Tibial nerve (tissue), 4 donors: ENCODE data around the gene C6orf15. TPM values are rescaled to one million over a fixed set of nuclear protein-coding genes. Genes with fewer than 3 reads are reported as not detected.

ENCODE experiments used
- DNase-seq, 2 donors: peaks; one replicate each; pipeline ENCODE4 v3.0.0-alpha.2; 2019; ENCODE audit warnings: low spot score in 2 of 2
- H3K27ac ChIP-seq, 4 donors: fragments of 200-600 bp; sonication (generic) in 3 of 4; one replicate each; pipeline ENCODE4 v1.5.1; 2017 to 2019; ENCODE audit warnings: mild to moderate bottlenecking in 1 of 4
- H3K27me3 ChIP-seq, 2 donors: fragments of 200-600 bp; sonication (generic) in 1 of 2; one replicate each; pipeline versions ENCODE4 v1.5.1 to v1.6.0; 2017 to 2019
- H3K36me3 ChIP-seq, 3 donors: fragments of 200-600 bp; sonication (generic); one replicate each; pipeline ENCODE4 v1.5.1; 2018 to 2019
- H3K4me1 ChIP-seq, 4 donors: fragments of 200-600 bp; sonication (generic) in 3 of 4; one replicate each; pipeline ENCODE4 v1.5.1; 2017 to 2019
- H3K4me3 ChIP-seq, 4 donors: fragments of 200-600 bp; sonication (generic) in 3 of 4; one replicate each; pipeline ENCODE4 v1.5.1; 2017 to 2019; ENCODE audit warnings: mild to moderate bottlenecking in 1 of 4, moderate library complexity in 1 of 4
- H3K9me3 ChIP-seq, 4 donors: fragments of 200-600 bp; sonication (generic) in 3 of 4; one replicate each; pipeline ENCODE4 v1.5.1; 2017 to 2019
- EP300 ChIP-seq, 2 donors: sonication (generic); formaldehyde crosslinking; IDR thresholded peaks; one replicate each; pipeline ENCODE4 v1.6.1; 2017; ENCODE audit warnings: antibody characterized with exemption in 2 of 2, mild to moderate bottlenecking in 1 of 2
- POLR2A ChIP-seq, 2 donors: fragments of 450-650 bp; IDR thresholded peaks; one replicate each; pipeline ENCODE4 v1.6.1; 2017; ENCODE audit warnings: antibody characterized with exemption in 2 of 2, mild to moderate bottlenecking in 2 of 2, moderate library complexity in 2 of 2
- WGBS, 2 donors: methylation state at CpG; one replicate each; pipeline ENCODE4 v1.1.5; 2018; 5-methylcytosine and 5-hydroxymethylcytosine counted together
- total RNA-seq, 4 donors: library from RNA; depleted of rRNA; stranded (reverse); fragments of >200 nt; gene quantifications; one replicate each; pipeline ENCODE4 v1.1.0, GENCODE V29; 2016
- TF ChIP-seq, protein P1 (sequence below), 5 experiments: fragments of 200-600 bp in 3 of 5; fragments of 450-650 bp in 2 of 5; sonication (generic) in 3 of 5; IDR thresholded peaks; one replicate each; pipeline ENCODE4 v1.5.1; 2016 to 2019; ENCODE audit warnings: antibody characterized with exemption in 5 of 5, mild to moderate bottlenecking in 3 of 5, moderate library complexity in 2 of 5

C6orf15 gene
- total RNA-seq, 4 donors from 2014 or later = not detected

DNA sequence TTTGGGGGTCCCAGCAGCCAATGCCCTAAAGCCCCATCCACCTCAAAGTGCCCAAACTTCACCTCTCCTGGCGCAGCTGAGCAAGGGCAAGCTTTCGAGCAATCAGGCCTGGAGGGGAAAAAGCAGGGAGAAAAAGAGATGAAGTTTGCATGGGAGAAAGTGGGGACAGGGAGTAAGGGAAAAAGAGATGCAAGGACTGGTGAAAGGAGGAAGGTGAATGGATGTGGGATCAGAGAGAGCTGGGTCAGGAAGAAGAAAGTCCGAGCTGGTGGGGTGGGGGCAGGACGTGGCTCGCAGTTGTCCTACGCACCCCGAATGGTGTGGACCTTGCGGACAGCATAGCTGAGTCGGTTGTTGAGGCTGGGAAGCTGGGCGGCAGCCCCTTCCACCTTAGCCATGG lies 33.0 kb upstream of the C6orf15 start:
- Histone ChIP-seq H3K27me3 (no peaks in the 10 kb centered on the region), H3K4me3 (no peak overlapping the region), H3K9me3 (no peaks in the 10 kb centered on the region), H3K4me1 (peaks cover 0 to 14% (median 0%) of the 10 kb centered on the region in 4 donors), H3K27ac (peak overlapping the region in 1 of 4 donors; percentile 37), H3K36me3 (peaks cover 0 to 70% (median 0%) of the 10 kb centered on the region in 3 donors)
- no peak for DNase-seq
- TF ChIP-seq EP300 (IDR thresholded peaks at IDR 0.05) (no peak), POLR2A (IDR thresholded peaks at IDR 0.05) (no peak)
- TF ChIP-seq, protein P1, sequence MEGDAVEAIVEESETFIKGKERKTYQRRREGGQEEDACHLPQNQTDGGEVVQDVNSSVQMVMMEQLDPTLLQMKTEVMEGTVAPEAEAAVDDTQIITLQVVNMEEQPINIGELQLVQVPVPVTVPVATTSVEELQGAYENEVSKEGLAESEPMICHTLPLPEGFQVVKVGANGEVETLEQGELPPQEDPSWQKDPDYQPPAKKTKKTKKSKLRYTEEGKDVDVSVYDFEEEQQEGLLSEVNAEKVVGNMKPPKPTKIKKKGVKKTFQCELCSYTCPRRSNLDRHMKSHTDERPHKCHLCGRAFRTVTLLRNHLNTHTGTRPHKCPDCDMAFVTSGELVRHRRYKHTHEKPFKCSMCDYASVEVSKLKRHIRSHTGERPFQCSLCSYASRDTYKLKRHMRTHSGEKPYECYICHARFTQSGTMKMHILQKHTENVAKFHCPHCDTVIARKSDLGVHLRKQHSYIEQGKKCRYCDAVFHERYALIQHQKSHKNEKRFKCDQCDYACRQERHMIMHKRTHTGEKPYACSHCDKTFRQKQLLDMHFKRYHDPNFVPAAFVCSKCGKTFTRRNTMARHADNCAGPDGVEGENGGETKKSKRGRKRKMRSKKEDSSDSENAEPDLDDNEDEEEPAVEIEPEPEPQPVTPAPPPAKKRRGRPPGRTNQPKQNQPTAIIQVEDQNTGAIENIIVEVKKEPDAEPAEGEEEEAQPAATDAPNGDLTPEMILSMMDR (IDR thresholded peaks at IDR 0.05) = no peak
- WGBS, 2 donors = 92 to 94% methylated on average over 10 of the region's 10 CpGs

DNA sequence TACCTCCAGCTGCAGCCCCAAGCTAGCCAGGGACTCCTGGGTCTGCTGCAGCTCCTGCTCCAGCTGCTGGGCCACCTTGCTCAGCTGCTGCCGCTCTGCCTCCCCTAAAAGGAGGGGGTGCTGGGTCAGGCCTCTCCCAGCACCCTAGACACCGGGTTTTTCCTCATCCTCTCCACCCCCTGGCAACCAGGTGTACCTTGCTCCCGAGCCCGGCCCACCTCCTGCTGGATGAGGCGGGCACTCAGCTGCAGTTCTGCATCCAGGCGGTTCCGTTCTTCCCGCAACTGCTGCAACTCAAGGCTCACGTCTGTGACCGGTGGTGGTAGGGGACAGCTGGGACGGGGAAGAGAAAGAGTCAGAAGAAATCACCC lies 32.6 kb upstream of the C6orf15 start:
- H3K36me3 ChIP-seq = peaks cover 0 to 66% (median 0%) of the 10 kb centered on the region in 3 donors
- WGBS, 2 donors = 76 to 96% methylated on average over 11 of the region's 11 CpGs
- peaks cover 0 to 14% (median 0%) of the 10 kb centered on the region in 4 donors for H3K4me1 ChIP-seq
- H3K27me3 ChIP-seq = no peaks in the 10 kb centered on the region
- H3K27ac ChIP-seq = peak overlapping the region in 1 of 4 donors; percentile 37
- TF ChIP-seq POLR2A (IDR thresholded peaks at IDR 0.05) (no peak), EP300 (IDR thresholded peaks at IDR 0.05) (no peak)
- TF ChIP-seq, protein P1 (IDR thresholded peaks at IDR 0.05) = no peak
- no peak overlapping the region for H3K4me3 ChIP-seq
- no peak for DNase-seq
- no peaks in the 10 kb centered on the region for H3K9me3 ChIP-seq

DNA sequence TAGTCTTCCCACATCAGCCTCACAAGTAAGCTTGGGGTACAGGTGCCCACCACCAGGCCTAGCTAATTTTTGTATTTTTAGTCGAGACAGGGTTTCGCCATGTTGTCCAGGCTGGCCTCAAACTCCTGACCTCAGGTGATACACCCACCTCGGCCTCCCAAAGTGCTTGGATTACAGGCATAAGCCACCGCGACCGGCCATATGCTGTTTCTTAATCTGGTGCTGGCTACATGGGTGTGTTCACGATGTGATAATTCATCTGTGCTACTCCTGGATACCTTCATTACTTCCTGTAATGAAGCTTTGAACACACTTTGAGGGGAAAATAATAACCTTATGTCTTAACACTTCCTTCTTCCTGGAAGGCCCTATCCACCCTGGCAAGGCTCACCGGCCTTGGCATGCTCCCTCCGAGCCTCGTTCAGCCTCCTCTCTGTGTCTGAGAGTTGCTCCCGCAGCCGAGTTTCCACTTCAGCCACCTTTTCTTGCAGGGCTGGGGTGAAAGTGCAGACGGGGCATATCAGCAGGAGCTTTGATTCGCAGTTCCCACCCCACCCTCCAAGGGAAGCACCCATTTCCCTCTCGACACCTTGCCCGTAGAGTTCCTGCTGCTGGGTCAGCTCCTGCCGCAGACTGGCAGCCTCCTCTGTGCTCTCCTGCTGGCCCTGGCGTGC lies 32.1 kb upstream of the C6orf15 start:
- H3K36me3 ChIP-seq = peaks cover 0 to 60% (median 0%) of the 10 kb centered on the region in 3 donors
- H3K4me1 ChIP-seq = peaks cover 0 to 14% (median 0%) of the 10 kb centered on the region in 4 donors
- no peak for DNase-seq
- no peaks in the 10 kb centered on the region for H3K27me3 ChIP-seq
- no peak for TF ChIP-seq POLR2A (IDR thresholded peaks at IDR 0.05)
- TF ChIP-seq, protein P1 (IDR thresholded peaks at IDR 0.05) = no peak
- no peak for TF ChIP-seq EP300 (IDR thresholded peaks at IDR 0.05)
- H3K4me3 ChIP-seq = no peak overlapping the region
- peak overlapping the region in 1 of 4 donors; percentile 41 for H3K27ac ChIP-seq
- H3K9me3 ChIP-seq = no peaks in the 10 kb centered on the region
- WGBS, 2 donors = 88% methylated on average over 18 of the region's 18 CpGs

DNA sequence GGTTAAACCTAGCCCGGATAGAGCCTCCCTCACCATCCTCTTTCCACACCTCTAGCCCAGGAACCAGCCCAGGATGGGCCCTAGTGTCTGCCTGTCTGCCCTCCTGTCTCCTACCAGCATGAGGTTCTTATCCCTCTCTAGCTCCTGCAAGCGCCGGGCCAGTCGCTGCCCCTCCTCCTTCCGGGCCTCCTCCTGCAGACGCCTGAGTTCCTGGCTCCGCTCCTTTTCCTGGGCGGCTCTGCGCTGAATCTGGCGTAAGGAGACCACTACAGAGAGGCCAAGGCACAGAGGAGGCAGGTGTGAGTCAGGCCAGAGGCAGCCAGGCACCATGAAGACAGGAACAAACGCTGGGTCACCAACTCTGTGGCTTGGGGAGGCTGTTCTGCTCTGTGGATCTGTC lies 30.8 kb upstream of the C6orf15 start:
- Histone ChIP-seq H3K9me3 (no peaks in the 10 kb centered on the region), H3K4me1 (peaks cover 0 to 15% (median 0%) of the 10 kb centered on the region in 4 donors), H3K27me3 (no peaks in the 10 kb centered on the region), H3K36me3 (peaks cover 0 to 48% (median 0%) of the 10 kb centered on the region in 3 donors), H3K4me3 (no peak overlapping the region), H3K27ac (peak overlapping the region in 1 of 4 donors; percentile 19)
- no peak for TF ChIP-seq POLR2A (IDR thresholded peaks at IDR 0.05)
- TF ChIP-seq EP300 (IDR thresholded peaks at IDR 0.05) = no peak
- TF ChIP-seq, protein P1 (IDR thresholded peaks at IDR 0.05) = no peak
- 45 to 49% methylated on average over 11 of the region's 11 CpGs for WGBS, 2 donors
- DNase-seq = peak; percentile 31 to 34

DNA sequence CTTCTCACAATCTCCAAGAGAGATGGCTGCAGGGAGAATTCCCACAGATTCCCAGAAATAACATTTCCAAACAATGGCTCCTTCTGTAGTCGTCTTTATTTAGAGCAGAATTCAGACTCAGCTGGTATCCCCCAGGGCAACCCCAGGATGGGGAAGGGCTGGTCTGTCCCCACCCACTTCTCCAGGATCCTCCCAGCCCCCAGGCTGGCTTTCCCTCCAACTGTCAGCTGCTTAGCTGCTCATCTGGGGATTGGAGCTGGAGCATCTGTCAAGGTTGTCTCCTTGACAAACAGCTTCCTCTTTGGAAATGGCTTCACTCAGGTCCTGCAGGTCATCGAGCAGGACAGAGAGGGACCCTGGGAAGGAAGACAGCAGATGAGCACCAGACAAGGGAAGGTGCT lies 30.0 kb upstream of the C6orf15 start:
- 17 to 29% methylated on average over 2 of the region's 2 CpGs for WGBS, 2 donors
- Histone ChIP-seq H3K4me3 (no peak overlapping the region), H3K4me1 (peaks cover 0 to 23% (median 0%) of the 10 kb centered on the region in 4 donors), H3K27ac (no peak overlapping the region), H3K9me3 (no peaks in the 10 kb centered on the region), H3K27me3 (no peaks in the 10 kb centered on the region), H3K36me3 (peaks cover 0 to 44% (median 0%) of the 10 kb centered on the region in 3 donors)
- no peak for TF ChIP-seq EP300 (IDR thresholded peaks at IDR 0.05)
- TF ChIP-seq, protein P1 (IDR thresholded peaks at IDR 0.05) = no peak
- TF ChIP-seq POLR2A (IDR thresholded peaks at IDR 0.05) = no peak
- no peak for DNase-seq
